IPS-11a (cell line): ENCODE results near the gene AGRP.
"Not testable (repeated sequence)": the region's sequence is repeated elsewhere in the genome, so short reads cannot be mapped to it uniquely, and the experiment has no call there.

Source experiments
- H3K4me3 ChIP-seq: one replicate; pipeline ENCODE4 v1.5.1; 2013; ENCODE audit warnings: low read depth, low read length, control low read depth

AGRP gene

GRCh38 chr16:67483150-67483549 lies at the start of gene AGRP:
Gene AGRP (minus strand): TSS chr16:67483547. CDS start chr16:67483398, 149 bp downstream.
- no peak within 1 kb of the TSS for H3K4me3 ChIP-seq

- H3K4me3 ChIP-seq = no peak overlapping the region
Measured at GRCh38 chr16:67531247-67531646, 47.9 kb upstream of the AGRP start.

- H3K4me3 ChIP-seq = peak overlapping the region; percentile 14
Measured at GRCh38 chr16:67530013-67530939, 46.9 kb upstream of the AGRP start.

GRCh38 chr16:67529582-67530012 lies 46.2 kb upstream of the AGRP start:
- peak overlapping the region; percentile 43 for H3K4me3 ChIP-seq

GRCh38 chr16:67528870-67529581 lies 45.7 kb upstream of the AGRP start:
- H3K4me3 ChIP-seq = peak overlapping the region; percentile 43

- peak within 1 kb of the TSS; percentile 43 for H3K4me3 ChIP-seq
Measured at GRCh38 chr16:67528222-67528869, 45.0 kb upstream of the AGRP start, which contains the start of gene RIPOR1. Gene RIPOR1 (plus strand): TSS chr16:67528829. CDS start chr16:67538447, 9,618 bp downstream.

GRCh38 chr16:67526149-67526791 lies 42.9 kb upstream of the AGRP start:
- H3K4me3 ChIP-seq = no peak overlapping the region

- no peak overlapping the region for H3K4me3 ChIP-seq
Measured at GRCh38 chr16:67525176-67525860, 42.0 kb upstream of the AGRP start.

GRCh38 chr16:67521095-67521804 lies 37.9 kb upstream of the AGRP start:
- H3K4me3 ChIP-seq = peak overlapping the region; percentile 47

GRCh38 chr16:67519242-67519641 lies 35.9 kb upstream of the AGRP start:
- H3K4me3 ChIP-seq = no peak overlapping the region

- H3K4me3 ChIP-seq = no peak overlapping the region
Measured at GRCh38 chr16:67518676-67519075, 35.3 kb upstream of the AGRP start.

- no peak overlapping the region for H3K4me3 ChIP-seq
Measured at GRCh38 chr16:67517661-67518423, 34.5 kb upstream of the AGRP start.

GRCh38 chr16:67517155-67517445 lies 33.8 kb upstream of the AGRP start:
- no peak overlapping the region for H3K4me3 ChIP-seq

GRCh38 chr16:67516296-67517154 lies 33.2 kb upstream of the AGRP start:
- no peak overlapping the region for H3K4me3 ChIP-seq

- H3K4me3 ChIP-seq = no peak overlapping the region
Measured at GRCh38 chr16:67514382-67514828, 31.1 kb upstream of the AGRP start.

- H3K4me3 ChIP-seq = not testable (repeated sequence)
Measured at GRCh38 chr16:67513892-67514291, 30.5 kb upstream of the AGRP start.

- no peak overlapping the region for H3K4me3 ChIP-seq
Measured at GRCh38 chr16:67509016-67509415, 25.7 kb upstream of the AGRP start.

- H3K4me3 ChIP-seq = no peak overlapping the region
Measured at GRCh38 chr16:67506468-67506867, 23.1 kb upstream of the AGRP start.
